Measurements from ENCODE around the gene HSPA12B. TPM values are rescaled to one million over a fixed set of nuclear protein-coding genes. Genes with fewer than 3 reads are reported as not detected.
A peak's percentile ranks its signal among the peaks of the same experiment; 100 is the strongest.
"Not testable (repeated sequence)": the region's sequence is repeated elsewhere in the genome, so short reads cannot be mapped to it uniquely, and the experiment has no call there.

The HSPA12B gene
- polyA plus RNA-seq, 4 donors, result 2.7 to 9.7 (median 4.1) TPM; not detected in 1

DNA sequence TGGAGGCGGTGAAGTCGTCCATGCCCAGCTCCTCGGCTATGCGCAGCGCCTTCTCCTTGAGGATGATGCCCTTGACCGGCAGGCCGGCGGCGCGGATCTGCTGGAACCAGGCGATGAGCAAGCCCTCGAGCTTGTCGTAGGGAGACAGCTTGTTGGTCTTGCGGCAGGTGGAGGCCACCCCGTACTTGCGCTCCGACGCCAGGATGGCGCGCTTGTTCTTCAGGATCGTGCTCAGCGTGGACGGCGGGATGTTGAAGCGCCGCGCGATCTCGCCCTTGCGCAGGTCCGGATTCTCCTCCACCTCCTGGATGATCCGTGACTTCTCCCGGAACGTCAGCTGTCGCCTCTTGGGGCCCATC is 53.6 kb downstream of the HSPA12B start:
- Histone ChIP-seq H3K27me3 (ENCODE audit: control insufficient read depth in 3 of 3, insufficient read depth in 3 of 3, low read length in 3 of 3) (no peaks in the 10 kb centered on the region), H3K36me3 (ENCODE audit: control insufficient read depth in 3 of 3, insufficient read depth in 2 of 3, low read depth in 1 of 3, low read length in 3 of 3) (peaks cover 0 to 35% (median 2%) of the 10 kb centered on the region in 3 donors), H3K27ac (ENCODE audit: low read depth in 1 of 3, low read length in 2 of 3) (peak overlapping the region; percentile 52 to 70 (median 68)), H3K9me3 (ENCODE audit: control insufficient read depth in 2 of 2, insufficient read depth in 1 of 2, low read depth in 1 of 2, low read length in 1 of 2) (no peaks in the 10 kb centered on the region), H3K4me1 (ENCODE audit: control insufficient read depth in 3 of 3, insufficient read depth in 2 of 3, low read depth in 1 of 3, low read length in 2 of 3) (peaks cover 4 to 51% (median 11%) of the 10 kb centered on the region in 3 donors), H3K4me3 (ENCODE audit: low read depth in 1 of 3, low read length in 3 of 3) (peak overlapping the region; percentile 64 to 91 (median 65))
- DNase-seq (peak; percentile 39 to 82), FAIRE-seq (no peak)
- WGBS, 3 donors, result 1 to 4% (median 3%) methylated on average over 24 to 35 of the region's 35 CpGs

DNA sequence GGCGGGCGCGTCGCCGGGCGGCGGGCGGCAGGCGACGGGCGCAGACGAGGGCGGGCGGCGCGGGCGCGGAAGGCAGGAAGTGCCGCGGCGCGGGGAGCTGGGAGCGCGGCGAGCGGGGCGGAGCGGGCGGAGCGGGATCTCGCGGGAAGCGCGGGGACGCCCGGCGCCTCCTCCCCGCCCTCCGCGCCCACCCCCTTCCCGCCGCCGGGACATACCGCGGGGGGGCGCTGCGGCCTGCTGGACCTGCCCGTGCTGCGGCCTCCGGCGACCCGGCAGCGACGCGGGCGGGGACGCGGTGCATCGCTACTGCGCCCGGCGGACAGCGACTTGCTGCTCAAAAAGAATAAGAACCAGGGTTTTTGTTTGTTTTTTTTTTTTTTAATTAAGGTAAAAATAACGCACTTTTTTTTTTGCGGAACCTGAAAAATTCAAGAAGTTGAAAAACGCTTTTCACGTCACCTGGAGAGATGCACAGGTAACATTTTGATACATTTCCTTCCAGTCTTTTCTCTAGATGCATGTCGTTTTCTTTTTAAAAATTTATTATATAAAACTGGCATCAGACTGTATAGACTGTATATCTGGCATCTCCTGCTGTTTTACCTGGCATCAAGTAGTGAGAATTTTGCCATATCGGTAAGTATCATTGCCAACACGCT is 54.3 kb downstream of the HSPA12B start, which contains the start of gene CENPB:
TSS of gene CENPB (minus strand) at position 76 of the 659 bp plus-strand sequence. CDS start 257 bp downstream, outside the sequence.
- peak within 1 kb of the TSS; percentile 64 to 91 (median 65) for H3K4me3 ChIP-seq (ENCODE audit: low read depth in 1 of 3, low read length in 3 of 3)
- H3K27me3 ChIP-seq (ENCODE audit: control insufficient read depth in 3 of 3, insufficient read depth in 3 of 3, low read length in 3 of 3), result no peaks in the 10 kb centered on the region
- no peaks in the 10 kb centered on the region for H3K9me3 ChIP-seq (ENCODE audit: control insufficient read depth in 2 of 2, insufficient read depth in 1 of 2, low read depth in 1 of 2, low read length in 1 of 2)
- peak within 1 kb of the TSS; percentile 52 to 70 (median 68) for H3K27ac ChIP-seq (ENCODE audit: low read depth in 1 of 3, low read length in 2 of 3)
- DNase-seq (peak; percentile 85 to 94), FAIRE-seq (no peak)
- H3K36me3 ChIP-seq (ENCODE audit: control insufficient read depth in 3 of 3, insufficient read depth in 2 of 3, low read depth in 1 of 3, low read length in 3 of 3), result peaks cover 0 to 35% (median 2%) of the 10 kb centered on the region in 3 donors
- WGBS, 3 donors, result 3 to 5% (median 3%) methylated on average over 47 to 70 of the region's 70 CpGs
- H3K4me1 ChIP-seq (ENCODE audit: control insufficient read depth in 3 of 3, insufficient read depth in 2 of 3, low read depth in 1 of 3, low read length in 2 of 3), result peaks cover 4 to 44% (median 11%) of the 10 kb centered on the region in 3 donors

DNA sequence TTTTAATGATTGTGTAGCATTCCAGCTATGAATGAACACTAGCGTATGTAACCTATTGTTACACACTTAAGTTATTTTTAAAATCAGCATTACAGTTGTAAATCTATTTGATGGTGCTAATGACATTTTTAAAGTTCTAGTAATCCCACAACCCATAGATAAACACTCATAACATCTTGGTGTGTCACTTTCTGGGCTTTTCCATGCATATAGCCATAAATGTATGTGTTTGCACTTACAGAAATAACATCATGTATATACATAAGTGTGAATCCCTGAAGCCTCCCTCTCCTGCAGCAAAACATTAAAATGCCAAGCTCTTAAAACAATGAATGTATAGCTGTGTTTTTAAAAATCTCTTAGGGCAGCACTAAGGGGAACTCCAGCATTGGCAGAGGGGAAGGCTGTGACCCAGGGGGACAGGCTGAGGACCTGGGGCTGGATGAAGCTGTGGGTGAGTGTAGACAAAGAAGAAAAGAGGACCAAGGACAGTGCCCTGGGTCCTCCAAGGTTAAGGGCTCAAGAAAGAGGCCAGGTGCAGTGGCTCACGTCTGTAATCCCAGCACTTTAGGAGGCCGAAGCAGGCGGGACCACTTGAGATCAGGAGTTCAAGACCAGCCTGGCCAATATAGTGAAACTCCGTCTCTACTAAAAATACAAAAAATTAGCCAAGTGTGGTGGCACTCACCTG is 55.0 kb downstream of the HSPA12B start:
- DNase-seq (peak in 1 of 2 donors; percentile 5), FAIRE-seq (no peak)
- Histone ChIP-seq H3K9me3 (ENCODE audit: control insufficient read depth in 2 of 2, insufficient read depth in 1 of 2, low read depth in 1 of 2, low read length in 1 of 2) (no peaks in the 10 kb centered on the region), H3K4me1 (ENCODE audit: control insufficient read depth in 3 of 3, insufficient read depth in 2 of 3, low read depth in 1 of 3, low read length in 2 of 3) (peaks cover 4 to 38% (median 11%) of the 10 kb centered on the region in 3 donors), H3K27ac (ENCODE audit: low read depth in 1 of 3, low read length in 2 of 3) (no peak overlapping the region), H3K27me3 (ENCODE audit: control insufficient read depth in 3 of 3, insufficient read depth in 3 of 3, low read length in 3 of 3) (no peaks in the 10 kb centered on the region), H3K4me3 (ENCODE audit: low read depth in 1 of 3, low read length in 3 of 3) (peak overlapping the region in 1 of 3 donors; percentile 91), H3K36me3 (ENCODE audit: control insufficient read depth in 3 of 3, insufficient read depth in 2 of 3, low read depth in 1 of 3, low read length in 3 of 3) (peaks cover 0 to 29% (median 2%) of the 10 kb centered on the region in 3 donors)
- 76 to 80% (median 79%) methylated on average over 5 of the region's 5 CpGs for WGBS, 3 donors

DNA sequence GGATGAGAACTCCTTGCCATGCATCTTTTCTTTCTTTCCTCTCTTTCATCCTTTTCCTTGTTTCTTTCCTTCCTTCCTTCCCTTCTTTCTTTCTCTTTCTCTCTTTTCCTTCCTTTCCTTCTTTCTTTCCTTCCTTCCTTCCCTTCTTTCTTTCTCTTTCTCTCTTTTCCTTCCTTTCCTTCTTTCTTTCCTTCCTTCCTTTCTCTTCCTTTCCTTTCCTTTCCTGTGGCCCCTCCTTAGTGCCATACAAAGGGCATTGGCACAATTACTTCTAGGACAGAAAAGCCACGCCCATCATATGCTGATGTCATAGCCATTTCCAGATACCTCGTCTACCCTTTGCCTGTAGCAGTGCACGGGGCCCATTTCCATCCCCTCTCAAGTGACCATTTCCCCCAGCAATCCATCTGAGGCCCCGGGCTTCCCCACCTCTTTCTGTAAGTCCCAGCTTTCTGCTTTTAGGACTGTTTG is 56.2 kb downstream of the HSPA12B start:
- peak; percentile 83 to 86 for DNase-seq
- peaks cover 0 to 17% (median 2%) of the 10 kb centered on the region in 3 donors for H3K36me3 ChIP-seq (ENCODE audit: control insufficient read depth in 3 of 3, insufficient read depth in 2 of 3, low read depth in 1 of 3, low read length in 3 of 3)
- peak overlapping the region in 1 of 3 donors; percentile 5 for H3K27ac ChIP-seq (ENCODE audit: low read depth in 1 of 3, low read length in 2 of 3)
- H3K4me3 ChIP-seq (ENCODE audit: low read depth in 1 of 3, low read length in 3 of 3), result no peak overlapping the region
- WGBS, 3 donors, result 25 to 42% (median 35%) methylated on average over 4 of the region's 4 CpGs
- H3K9me3 ChIP-seq (ENCODE audit: control insufficient read depth in 2 of 2, insufficient read depth in 1 of 2, low read depth in 1 of 2, low read length in 1 of 2), result no peaks in the 10 kb centered on the region
- H3K27me3 ChIP-seq (ENCODE audit: control insufficient read depth in 3 of 3, insufficient read depth in 3 of 3, low read length in 3 of 3), result no peaks in the 10 kb centered on the region
- FAIRE-seq, result no peak
- H3K4me1 ChIP-seq (ENCODE audit: control insufficient read depth in 3 of 3, insufficient read depth in 2 of 3, low read depth in 1 of 3, low read length in 2 of 3), result peaks cover 4 to 27% (median 11%) of the 10 kb centered on the region in 3 donors

DNA sequence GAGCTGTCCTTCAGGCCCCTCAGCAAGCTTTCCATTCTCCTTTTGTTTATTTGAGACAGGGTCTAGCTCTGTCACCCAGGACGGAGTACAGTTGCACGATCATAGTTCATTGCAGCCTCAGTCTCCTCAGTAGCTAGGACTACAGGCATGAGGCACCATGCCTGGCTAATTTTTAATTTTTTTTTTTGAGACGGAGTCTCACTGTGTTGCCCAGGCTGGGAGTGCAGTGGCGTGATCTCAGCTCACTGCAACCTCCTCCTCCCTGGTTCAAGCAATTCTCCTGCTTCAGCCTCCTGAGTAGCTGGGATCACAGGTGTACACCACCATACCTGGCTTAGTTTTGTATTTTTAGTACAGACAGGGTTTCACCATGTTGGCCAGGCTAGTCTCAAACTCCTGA is 56.7 kb downstream of the HSPA12B start:
- not testable (repeated sequence) for H3K27me3 ChIP-seq (ENCODE audit: control insufficient read depth in 3 of 3, insufficient read depth in 3 of 3, low read length in 3 of 3); H3K4me3 ChIP-seq (ENCODE audit: low read depth in 1 of 3, low read length in 3 of 3); H3K9me3 ChIP-seq (ENCODE audit: control insufficient read depth in 2 of 2, insufficient read depth in 1 of 2, low read depth in 1 of 2, low read length in 1 of 2); DNase-seq; FAIRE-seq
- H3K27ac ChIP-seq (ENCODE audit: low read depth in 1 of 3, low read length in 2 of 3), result peak overlapping the region in 1 of 3 donors; percentile 5
- H3K36me3 ChIP-seq (ENCODE audit: control insufficient read depth in 3 of 3, insufficient read depth in 2 of 3, low read depth in 1 of 3, low read length in 3 of 3), result peaks cover 0 to 13% (median 2%) of the 10 kb centered on the region in 3 donors
- 80 to 92% (median 82%) methylated on average over 4 of the region's 4 CpGs for WGBS, 3 donors
- peaks cover 3 to 24% (median 10%) of the 10 kb centered on the region in 3 donors for H3K4me1 ChIP-seq (ENCODE audit: control insufficient read depth in 3 of 3, insufficient read depth in 2 of 3, low read depth in 1 of 3, low read length in 2 of 3)

DNA sequence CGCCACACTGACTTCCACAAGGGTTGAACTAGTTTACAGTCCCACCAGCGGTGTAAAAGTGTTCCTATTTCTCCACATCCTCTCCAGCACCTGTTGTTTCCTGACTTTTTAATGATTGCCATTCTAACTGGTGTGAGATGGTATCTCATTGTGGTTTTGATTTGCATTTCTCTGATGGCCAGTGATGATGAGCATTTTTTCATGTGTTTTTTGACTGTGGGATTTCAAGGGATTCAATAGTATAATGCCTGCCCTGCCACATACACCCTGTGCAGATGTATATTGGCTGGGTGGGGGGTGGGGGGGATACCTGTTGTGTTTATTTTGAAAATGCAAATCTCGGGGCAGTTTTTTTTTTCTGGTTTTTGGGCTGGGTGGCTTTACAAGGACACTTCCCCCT is 61.7 kb downstream of the HSPA12B start:
- not testable (repeated sequence) for H3K27me3 ChIP-seq (ENCODE audit: control insufficient read depth in 3 of 3, insufficient read depth in 3 of 3, low read length in 3 of 3); H3K9me3 ChIP-seq (ENCODE audit: control insufficient read depth in 2 of 2, insufficient read depth in 1 of 2, low read depth in 1 of 2, low read length in 1 of 2); FAIRE-seq; H3K4me3 ChIP-seq (ENCODE audit: low read depth in 1 of 3, low read length in 3 of 3); H3K27ac ChIP-seq (ENCODE audit: low read depth in 1 of 3, low read length in 2 of 3); DNase-seq
- WGBS, 3 donors, result 82 to 97% (median 90%) methylated on average over 1 of the region's 3 CpGs
- Histone ChIP-seq H3K4me1 (ENCODE audit: control insufficient read depth in 3 of 3, insufficient read depth in 2 of 3, low read depth in 1 of 3, low read length in 2 of 3) (peaks cover 10 to 30% (median 17%) of the 10 kb centered on the region in 3 donors), H3K36me3 (ENCODE audit: control insufficient read depth in 3 of 3, insufficient read depth in 2 of 3, low read depth in 1 of 3, low read length in 3 of 3) (peaks cover 0 to 18% (median 0%) of the 10 kb centered on the region in 3 donors)

DNA sequence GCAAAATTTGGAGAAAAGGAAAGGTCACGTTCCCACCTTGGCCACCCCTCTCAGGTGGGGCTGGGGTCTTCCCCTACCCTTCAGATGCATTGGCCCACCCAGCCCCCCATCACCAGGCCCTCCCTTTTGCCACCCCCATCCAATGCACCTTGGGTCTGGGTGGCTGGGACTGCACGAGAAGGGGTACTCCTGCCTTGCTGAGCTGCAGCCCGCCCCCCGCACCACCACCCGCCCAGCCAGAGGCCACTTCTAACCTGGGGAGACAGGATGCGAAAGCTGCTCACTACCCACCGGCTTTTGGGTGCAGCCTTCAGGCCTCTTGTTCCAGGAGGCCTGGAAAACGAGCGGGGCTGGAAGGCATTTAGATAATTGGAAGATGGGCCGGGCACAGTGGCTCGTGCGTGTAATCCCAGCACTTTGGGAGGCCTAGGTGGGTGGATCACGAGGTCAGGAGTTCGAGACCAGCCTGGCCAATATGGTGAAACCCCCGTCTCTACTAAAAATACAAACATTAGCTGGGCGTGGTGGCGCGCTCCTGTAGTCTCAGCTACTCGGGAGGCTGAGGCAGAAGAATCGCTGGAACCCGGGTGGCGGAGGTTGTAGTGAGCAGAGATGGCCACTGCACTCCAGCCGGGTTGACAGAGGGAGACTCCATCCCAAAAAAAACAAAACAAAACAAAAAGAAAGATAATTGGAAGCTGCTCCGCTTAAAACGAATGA is 62.4 kb downstream of the HSPA12B start:
- Histone ChIP-seq H3K27ac (ENCODE audit: low read depth in 1 of 3, low read length in 2 of 3) (peak overlapping the region in 1 of 3 donors; percentile 99), H3K4me3 (ENCODE audit: low read depth in 1 of 3, low read length in 3 of 3) (peak overlapping the region in 1 of 3 donors; percentile 68), H3K4me1 (ENCODE audit: control insufficient read depth in 3 of 3, insufficient read depth in 2 of 3, low read depth in 1 of 3, low read length in 2 of 3) (peaks cover 10 to 37% (median 18%) of the 10 kb centered on the region in 3 donors), H3K27me3 (ENCODE audit: control insufficient read depth in 3 of 3, insufficient read depth in 3 of 3, low read length in 3 of 3) (no peaks in the 10 kb centered on the region), H3K36me3 (ENCODE audit: control insufficient read depth in 3 of 3, insufficient read depth in 2 of 3, low read depth in 1 of 3, low read length in 3 of 3) (peaks cover 0 to 25% (median 0%) of the 10 kb centered on the region in 3 donors), H3K9me3 (ENCODE audit: control insufficient read depth in 2 of 2, insufficient read depth in 1 of 2, low read depth in 1 of 2, low read length in 1 of 2) (no peaks in the 10 kb centered on the region)
- 86 to 87% (median 87%) methylated on average over 24 to 25 of the region's 25 CpGs for WGBS, 3 donors
- DNase-seq (no peak), FAIRE-seq (no peak)

Measured in small intestine (tissue), 7 donors.